ENCODE results near the gene DIS3L2. TPM values are rescaled to one million over a fixed set of nuclear protein-coding genes. Genes with fewer than 3 reads are reported as not detected.
A peak's percentile ranks its signal among the peaks of the same experiment; 100 is the strongest.

DIS3L2 gene
- total RNA-seq, 2 experiments from 2014 or later, result 39.8 to 39.9 TPM

DNA sequence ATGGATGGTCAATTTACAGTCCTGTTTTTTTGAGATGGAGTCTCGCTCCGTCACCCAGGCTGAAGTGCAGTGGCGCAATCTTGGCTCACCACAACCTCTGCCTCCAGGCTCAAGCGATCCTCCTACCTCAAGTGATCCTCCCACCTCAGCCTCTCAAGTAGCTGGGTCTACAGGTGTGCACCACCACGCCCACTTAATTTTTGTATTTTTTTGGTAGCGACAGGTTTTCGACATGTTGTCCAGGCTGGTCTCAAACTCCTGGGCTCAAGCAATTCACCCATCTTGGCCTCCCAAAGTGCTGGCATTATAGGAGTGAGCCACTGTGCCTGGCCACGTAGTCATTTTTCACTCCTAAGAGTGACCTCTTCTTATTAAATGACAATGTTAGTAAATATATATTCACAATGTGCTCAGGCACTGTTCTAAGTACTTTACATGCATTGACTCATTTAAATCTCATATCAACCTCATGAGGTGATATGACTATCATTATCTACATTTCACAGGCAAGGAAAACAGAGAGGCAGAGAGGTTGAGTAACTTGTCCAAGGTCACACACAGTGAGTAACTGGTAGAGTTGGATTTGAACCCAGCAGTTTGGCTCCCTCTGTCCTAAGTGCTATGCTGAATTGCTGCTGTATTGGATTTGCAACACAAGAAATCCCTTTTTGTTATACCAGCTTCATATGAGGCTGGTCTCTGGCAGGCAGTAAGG lies 5.6 kb upstream of the DIS3L2 start:
- ATAC-seq (ENCODE audit: low read depth), result no peak
- no peak overlapping the region for H3K4me3 Mint-ChIP-seq
- no peak overlapping the region for H3K27ac Mint-ChIP-seq
- H3K9me3 Mint-ChIP-seq, result no peaks in the 10 kb centered on the region
- H3K4me1 Mint-ChIP-seq, result peaks cover 4% of the 10 kb centered on the region
- no peak for DNase-seq
- H3K36me3 Mint-ChIP-seq, result peaks cover 2% of the 10 kb centered on the region
- POLR2A ChIA-PET, result no interaction called here
- H3K27me3 Mint-ChIP-seq, result peaks cover 15% of the 10 kb centered on the region

GRCh38 chr2:231957913-231958763 lies 3.4 kb upstream of the DIS3L2 start:
- POLR2A ChIA-PET, result no interaction called here
- Mint-ChIP-seq H3K27me3 (peaks cover 13% of the 10 kb centered on the region), H3K36me3 (peaks cover 3% of the 10 kb centered on the region), H3K27ac (no peak overlapping the region), H3K4me3 (no peak overlapping the region), H3K4me1 (peaks cover 13% of the 10 kb centered on the region), H3K9me3 (no peaks in the 10 kb centered on the region)
- DNase-seq (no peak), ATAC-seq (ENCODE audit: low read depth) (no peak)

DNA sequence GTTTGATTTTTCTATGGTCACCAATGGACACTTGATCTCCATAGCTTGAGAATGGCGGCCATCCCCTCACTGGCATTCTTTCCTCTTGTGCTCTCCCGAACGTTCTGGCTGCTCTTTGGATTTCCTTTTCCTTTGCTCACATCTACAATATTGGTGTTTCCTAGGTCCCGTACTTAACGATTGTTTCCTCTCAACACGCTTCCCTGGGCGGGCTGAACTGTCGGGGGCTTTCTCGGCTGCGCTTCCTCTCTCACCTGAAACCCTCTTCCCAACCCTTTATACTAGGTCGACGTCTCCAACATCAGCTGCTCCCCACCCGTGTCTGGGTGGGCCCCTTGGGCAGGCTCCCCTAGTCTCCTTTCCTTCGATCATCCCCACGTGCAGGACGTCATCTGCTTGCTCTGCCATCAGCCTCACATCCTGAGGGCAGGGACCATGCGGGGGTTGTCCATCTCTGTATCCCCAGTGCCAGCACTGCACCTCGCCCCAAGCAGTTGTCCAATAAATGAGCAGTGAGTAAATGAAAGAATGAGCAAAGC lies 634 bp upstream of the DIS3L2 start:
- H3K9me3 Mint-ChIP-seq, result no peaks in the 10 kb centered on the region
- H3K36me3 Mint-ChIP-seq, result peaks cover 4% of the 10 kb centered on the region
- POLR2A ChIA-PET, result interaction anchor here (0.6 to 1.0 kb wide), 4 partner anchors 13 to 355 kb away, joined by 3 to 5 read pairs (median 4); no protein-coding TSS in a partner anchor

GRCh38 chr2:231965102-231965501 lies 3.6 kb downstream of the DIS3L2 start:
- no peak overlapping the region for H3K27ac Mint-ChIP-seq
- H3K9me3 Mint-ChIP-seq, result peaks cover 6% of the 10 kb centered on the region
- peaks cover 18% of the 10 kb centered on the region for H3K36me3 Mint-ChIP-seq
- H3K4me3 Mint-ChIP-seq, result no peak overlapping the region
- H3K4me1 Mint-ChIP-seq, result peaks cover 30% of the 10 kb centered on the region
- DNase-seq, result no peak
- POLR2A ChIA-PET, result no interaction called here
- H3K27me3 Mint-ChIP-seq, result no peaks in the 10 kb centered on the region
- no peak for ATAC-seq (ENCODE audit: low read depth)

More for the DNA sequence above, 634 bp upstream of the DIS3L2 start:
- no peak for ATAC-seq (ENCODE audit: low read depth)
- H3K4me3 Mint-ChIP-seq, result peak overlapping the region; percentile 81
- no peak for DNase-seq
- H3K27me3 Mint-ChIP-seq, result peaks cover 5% of the 10 kb centered on the region
- peak overlapping the region; percentile 83 for H3K27ac Mint-ChIP-seq
- H3K4me1 Mint-ChIP-seq, result peaks cover 24% of the 10 kb centered on the region

DNA sequence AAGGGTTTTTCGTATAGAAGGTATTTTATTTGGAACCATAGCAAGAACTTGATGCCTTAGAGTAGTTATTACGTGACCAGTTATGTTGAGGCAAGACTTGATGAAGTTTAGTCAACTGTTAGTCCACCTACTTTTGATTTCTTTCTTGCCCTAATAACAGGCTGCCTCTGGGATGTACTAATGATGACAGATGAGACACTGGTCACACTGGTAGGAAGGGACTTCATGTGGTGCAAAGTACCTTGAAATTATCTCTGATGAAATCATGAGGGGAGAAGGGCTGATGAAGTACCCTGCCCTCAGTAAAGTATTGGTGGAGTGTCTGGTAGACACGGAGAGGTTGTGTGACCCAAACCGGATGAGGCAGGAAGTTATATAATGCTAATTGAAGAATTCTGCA lies 5.4 kb downstream of the DIS3L2 start:
- peak overlapping the region; percentile 57 for H3K4me3 Mint-ChIP-seq
- POLR2A ChIA-PET, result no interaction called here
- no peak for DNase-seq
- peaks cover 26% of the 10 kb centered on the region for H3K4me1 Mint-ChIP-seq
- no peak for ATAC-seq (ENCODE audit: low read depth)
- H3K9me3 Mint-ChIP-seq, result peaks cover 6% of the 10 kb centered on the region
- H3K27me3 Mint-ChIP-seq, result no peaks in the 10 kb centered on the region
- peaks cover 17% of the 10 kb centered on the region for H3K36me3 Mint-ChIP-seq
- H3K27ac Mint-ChIP-seq, result peak overlapping the region; percentile 30

- H3K36me3 Mint-ChIP-seq, result peaks cover 19% of the 10 kb centered on the region
- POLR2A ChIA-PET, result no interaction called here
- DNase-seq (no peak), ATAC-seq (ENCODE audit: low read depth) (no peak)
- H3K9me3 Mint-ChIP-seq, result peaks cover 6% of the 10 kb centered on the region
- peaks cover 16% of the 10 kb centered on the region for H3K4me1 Mint-ChIP-seq
- no peak overlapping the region for H3K4me3 Mint-ChIP-seq
- no peak overlapping the region for H3K27ac Mint-ChIP-seq
- no peaks in the 10 kb centered on the region for H3K27me3 Mint-ChIP-seq
Observed at GRCh38 chr2:231968820-231969219, 7.3 kb downstream of the DIS3L2 start.

GRCh38 chr2:231970461-231970860 lies 8.9 kb downstream of the DIS3L2 start:
- H3K27me3 Mint-ChIP-seq, result no peaks in the 10 kb centered on the region
- no peak overlapping the region for H3K4me3 Mint-ChIP-seq
- H3K36me3 Mint-ChIP-seq, result peaks cover 21% of the 10 kb centered on the region
- POLR2A ChIA-PET, result no interaction called here
- DNase-seq, result no peak
- no peak overlapping the region for H3K27ac Mint-ChIP-seq
- ATAC-seq (ENCODE audit: low read depth), result no peak
- peaks cover 6% of the 10 kb centered on the region for H3K9me3 Mint-ChIP-seq
- H3K4me1 Mint-ChIP-seq, result peaks cover 8% of the 10 kb centered on the region

- no peaks in the 10 kb centered on the region for H3K9me3 Mint-ChIP-seq
- peaks cover 13% of the 10 kb centered on the region for H3K36me3 Mint-ChIP-seq
- POLR2A ChIA-PET, result no interaction called here
- H3K27me3 Mint-ChIP-seq, result no peaks in the 10 kb centered on the region
- no peak for DNase-seq
- H3K27ac Mint-ChIP-seq, result no peak overlapping the region
- no peak for ATAC-seq (ENCODE audit: low read depth)
- H3K4me3 Mint-ChIP-seq, result no peak overlapping the region
- peaks cover 4% of the 10 kb centered on the region for H3K4me1 Mint-ChIP-seq
Observed at GRCh38 chr2:231975001-231975400, 13.5 kb downstream of the DIS3L2 start.

- no peak overlapping the region for H3K4me3 Mint-ChIP-seq
- DNase-seq (no peak), ATAC-seq (ENCODE audit: low read depth) (no peak)
- peaks cover 11% of the 10 kb centered on the region for H3K36me3 Mint-ChIP-seq
- H3K27ac Mint-ChIP-seq, result no peak overlapping the region
- POLR2A ChIA-PET, result no interaction called here
- H3K27me3 Mint-ChIP-seq, result no peaks in the 10 kb centered on the region
- H3K9me3 Mint-ChIP-seq, result no peaks in the 10 kb centered on the region
- peaks cover 6% of the 10 kb centered on the region for H3K4me1 Mint-ChIP-seq
Observed at GRCh38 chr2:231977430-231977829, 15.9 kb downstream of the DIS3L2 start.

DNA sequence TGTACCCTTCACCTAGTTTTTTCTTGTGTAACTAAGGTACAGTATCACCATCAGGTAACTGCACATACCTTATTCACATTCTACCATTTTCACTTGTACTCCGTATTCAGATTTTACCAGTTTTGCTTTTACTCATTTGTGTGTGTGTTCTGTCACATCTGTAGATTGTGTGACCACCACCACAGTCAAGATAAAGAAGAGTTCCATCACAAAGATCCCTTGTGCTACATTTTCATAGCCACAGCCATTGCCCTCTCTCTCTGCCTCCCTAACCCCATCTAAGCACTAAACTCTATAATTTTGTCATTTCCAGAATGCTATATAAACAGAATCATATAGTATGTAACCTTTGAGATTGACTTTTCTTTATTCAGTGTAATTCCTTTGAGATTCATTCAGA lies 23.5 kb downstream of the DIS3L2 start:
- peaks cover 3% of the 10 kb centered on the region for H3K4me1 Mint-ChIP-seq
- H3K27ac Mint-ChIP-seq, result no peak overlapping the region
- DNase-seq, result no peak
- ATAC-seq (ENCODE audit: low read depth), result no peak
- no peaks in the 10 kb centered on the region for H3K9me3 Mint-ChIP-seq
- no peak overlapping the region for H3K4me3 Mint-ChIP-seq
- no peaks in the 10 kb centered on the region for H3K27me3 Mint-ChIP-seq
- POLR2A ChIA-PET, result no interaction called here
- H3K36me3 Mint-ChIP-seq, result peaks cover 12% of the 10 kb centered on the region

DNA sequence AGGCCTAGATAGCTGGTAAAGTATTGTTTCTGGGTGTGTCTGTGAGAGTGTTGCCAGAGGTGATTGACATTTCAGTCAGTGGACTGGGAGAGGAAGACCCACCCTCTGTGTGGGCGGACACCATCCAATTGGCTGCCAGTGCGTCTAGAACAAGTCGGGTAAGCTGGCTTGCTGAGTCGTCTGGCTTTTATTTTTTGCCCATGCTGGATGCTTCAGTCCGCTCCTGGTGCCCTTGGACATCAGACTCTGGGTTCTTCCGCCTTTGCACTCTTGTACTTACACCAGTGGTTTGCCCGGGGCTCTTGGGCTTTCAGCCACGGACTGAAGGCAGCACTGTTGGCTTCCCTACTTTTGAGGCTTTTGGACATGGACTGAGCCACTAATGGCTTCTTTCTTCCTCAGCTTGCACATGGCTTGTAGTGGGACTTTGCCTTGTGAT lies 24.3 kb downstream of the DIS3L2 start:
- DNase-seq, result no peak
- H3K4me3 Mint-ChIP-seq, result no peak overlapping the region
- H3K27ac Mint-ChIP-seq, result no peak overlapping the region
- POLR2A ChIA-PET, result no interaction called here
- peaks cover 1% of the 10 kb centered on the region for H3K4me1 Mint-ChIP-seq
- no peaks in the 10 kb centered on the region for H3K9me3 Mint-ChIP-seq
- H3K27me3 Mint-ChIP-seq, result no peaks in the 10 kb centered on the region
- no peak for ATAC-seq (ENCODE audit: low read depth)
- peaks cover 12% of the 10 kb centered on the region for H3K36me3 Mint-ChIP-seq

- DNase-seq (no peak), ATAC-seq (ENCODE audit: low read depth) (no peak)
- POLR2A ChIA-PET, result no interaction called here
- Mint-ChIP-seq H3K36me3 (peaks cover 12% of the 10 kb centered on the region), H3K4me3 (no peak overlapping the region), H3K27ac (no peak overlapping the region), H3K27me3 (no peaks in the 10 kb centered on the region), H3K9me3 (no peaks in the 10 kb centered on the region), H3K4me1 (peaks cover 1% of the 10 kb centered on the region)
Observed at GRCh38 chr2:231987124-231987727, 25.7 kb downstream of the DIS3L2 start.

- H3K27ac Mint-ChIP-seq, result no peak overlapping the region
- ATAC-seq (ENCODE audit: low read depth), result no peak
- DNase-seq, result no peak
- H3K9me3 Mint-ChIP-seq, result no peaks in the 10 kb centered on the region
- peaks cover 8% of the 10 kb centered on the region for H3K36me3 Mint-ChIP-seq
- POLR2A ChIA-PET, result no interaction called here
- H3K4me3 Mint-ChIP-seq, result no peak overlapping the region
- H3K27me3 Mint-ChIP-seq, result no peaks in the 10 kb centered on the region
- H3K4me1 Mint-ChIP-seq, result peaks cover 1% of the 10 kb centered on the region
Observed at GRCh38 chr2:231988179-231988866, 26.8 kb downstream of the DIS3L2 start.

Measured in activated naive CD8-positive, alpha-beta T cell treated with anti-CD3 and anti-CD28 coated beads, Interleukin-2, amount 10 ng/mL, durations not matched to agents 7 days and 5 days (primary cell).